Measurements from ENCODE around the gene LCN12.

The LCN12 gene

GRCh38 chr9:136957461-136957860 is 5.4 kb downstream of the LCN12 start:
- DNase-seq (ENCODE audit: extremely low read depth in 1 of 2, low read depth in 1 of 2): no peak

DNA sequence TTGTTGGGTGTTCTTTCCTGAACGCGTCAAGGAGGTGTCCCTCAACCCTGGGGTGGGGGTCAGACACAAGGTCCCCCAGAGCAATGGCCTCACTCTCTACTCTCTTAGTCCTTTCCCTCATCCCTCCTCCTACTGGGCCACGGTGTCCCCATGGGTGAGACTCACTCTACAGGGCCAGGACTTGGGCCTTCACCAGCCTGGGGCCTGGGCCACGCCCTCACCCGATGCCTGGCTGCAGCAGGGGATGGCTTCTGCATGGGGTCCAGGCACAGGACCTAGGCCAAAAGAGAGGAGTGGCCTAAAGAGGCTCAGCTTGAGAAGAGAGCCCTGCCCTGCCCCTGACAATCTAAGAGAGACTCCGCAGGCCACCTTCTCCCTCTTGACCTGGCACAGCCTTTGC is 5.8 kb downstream of the LCN12 start:
- no peak for DNase-seq (ENCODE audit: extremely low read depth in 1 of 2, low read depth in 1 of 2)

GRCh38 chr9:136958473-136958872 is 6.4 kb downstream of the LCN12 start:
- DNase-seq (ENCODE audit: extremely low read depth in 1 of 2, low read depth in 1 of 2): no peak

DNA sequence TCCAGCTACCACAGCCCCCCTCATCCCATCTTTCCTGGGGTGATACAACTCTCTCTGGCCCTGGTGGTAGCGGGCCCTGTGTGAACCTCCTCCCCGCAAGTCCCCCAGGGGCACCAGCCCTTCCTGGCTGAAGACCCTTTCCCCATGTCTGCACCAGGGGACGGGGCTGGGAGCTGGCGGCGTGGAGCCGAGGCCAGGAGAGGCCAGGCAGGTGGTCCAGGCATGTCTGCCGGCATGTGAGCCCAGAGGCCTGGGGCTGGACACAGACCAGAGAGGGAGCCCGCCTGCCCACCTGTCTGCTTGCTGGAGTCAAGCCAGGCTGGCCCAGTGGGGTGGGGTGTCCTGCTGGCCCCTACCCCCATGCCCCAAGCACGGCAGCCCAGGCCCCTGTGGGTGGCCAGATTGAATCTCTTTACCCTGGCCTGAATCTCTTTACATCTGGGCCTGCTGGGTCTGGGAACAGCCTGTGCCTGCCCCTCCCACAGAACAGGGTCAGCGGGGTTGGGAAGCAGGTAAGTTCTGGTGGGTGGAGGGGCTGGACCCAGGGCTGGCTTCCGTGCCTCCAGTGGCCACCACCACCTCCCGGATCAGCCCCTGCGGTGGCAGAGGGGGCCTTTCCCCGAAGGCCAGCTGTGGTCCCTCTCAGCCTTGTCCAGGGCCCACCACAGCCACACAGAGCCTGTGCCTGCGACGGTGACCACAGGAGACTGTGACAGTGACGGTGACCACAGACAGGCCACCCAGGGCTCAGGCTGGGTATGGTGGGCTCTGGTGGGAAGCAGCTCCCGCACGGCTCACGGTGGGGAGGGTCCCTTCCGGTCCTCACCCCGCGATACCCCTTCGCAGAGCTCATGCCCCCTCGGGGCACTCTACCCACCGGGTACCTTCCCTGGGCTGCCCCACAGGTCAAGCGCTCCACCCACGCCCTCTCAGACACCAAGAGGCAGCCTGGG is 7.1 kb downstream of the LCN12 start:
- DNase-seq (ENCODE audit: extremely low read depth in 1 of 2, low read depth in 1 of 2): no peak

DNA sequence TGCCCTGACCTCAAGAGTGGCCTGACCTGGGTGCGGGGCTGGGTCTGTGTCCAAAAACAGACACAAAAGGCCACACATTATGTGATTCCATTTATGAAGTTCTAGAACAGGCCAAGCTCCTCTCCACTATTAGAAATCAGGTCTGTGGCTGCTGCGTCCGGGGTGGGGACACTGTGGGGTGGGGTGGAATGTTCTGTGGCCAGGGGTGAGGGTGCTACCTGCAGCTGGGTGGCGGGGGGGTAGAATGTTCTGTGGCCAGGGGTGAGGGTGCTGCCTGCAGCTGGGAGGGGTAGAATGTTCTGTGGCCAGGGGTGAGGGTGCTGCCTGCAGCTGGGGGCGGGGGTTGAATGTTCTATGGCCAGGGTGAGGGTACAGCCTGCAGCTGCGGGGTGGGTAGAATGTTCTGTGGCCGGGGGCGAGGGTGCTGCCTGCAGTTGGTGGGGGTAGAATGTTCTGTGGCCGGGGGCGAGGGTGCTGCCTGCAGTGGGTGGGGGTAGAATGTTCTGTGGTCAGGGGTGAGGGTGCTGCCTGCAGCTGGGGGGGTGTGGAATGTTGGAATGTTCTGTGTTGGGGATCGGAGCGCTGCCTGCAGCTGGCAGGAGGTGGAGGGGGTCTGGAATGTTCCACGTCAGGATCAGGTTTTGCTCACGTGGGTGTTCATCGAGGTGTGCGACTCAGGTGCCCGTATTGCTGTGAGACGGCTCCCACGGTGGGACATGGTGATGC is 8.3 kb downstream of the LCN12 start:
- DNase-seq (ENCODE audit: extremely low read depth in 1 of 2, low read depth in 1 of 2): no peak

DNA sequence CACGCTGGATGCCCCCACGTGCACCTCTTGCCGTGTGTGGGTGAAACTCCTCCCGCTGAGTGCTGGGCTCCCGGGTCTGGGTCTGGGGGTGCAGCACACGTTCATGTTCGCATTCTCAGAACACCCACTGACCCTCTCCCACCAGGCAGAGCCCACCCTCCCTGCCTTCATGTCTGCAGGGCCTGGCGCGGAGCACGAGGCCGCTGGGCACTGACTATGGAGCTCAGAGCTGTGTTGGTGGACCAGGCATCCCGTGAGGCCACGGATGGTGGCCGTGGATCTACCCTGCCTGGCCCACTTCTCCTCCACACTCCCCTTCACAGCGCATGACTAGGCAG is 8.8 kb downstream of the LCN12 start:
- DNase-seq (ENCODE audit: extremely low read depth in 1 of 2, low read depth in 1 of 2): no peak

- no peak for DNase-seq (ENCODE audit: extremely low read depth in 1 of 2, low read depth in 1 of 2)
These were observed 9.4 kb downstream of the LCN12 start for GRCh38 chr9:136961279-136962065.

DNA sequence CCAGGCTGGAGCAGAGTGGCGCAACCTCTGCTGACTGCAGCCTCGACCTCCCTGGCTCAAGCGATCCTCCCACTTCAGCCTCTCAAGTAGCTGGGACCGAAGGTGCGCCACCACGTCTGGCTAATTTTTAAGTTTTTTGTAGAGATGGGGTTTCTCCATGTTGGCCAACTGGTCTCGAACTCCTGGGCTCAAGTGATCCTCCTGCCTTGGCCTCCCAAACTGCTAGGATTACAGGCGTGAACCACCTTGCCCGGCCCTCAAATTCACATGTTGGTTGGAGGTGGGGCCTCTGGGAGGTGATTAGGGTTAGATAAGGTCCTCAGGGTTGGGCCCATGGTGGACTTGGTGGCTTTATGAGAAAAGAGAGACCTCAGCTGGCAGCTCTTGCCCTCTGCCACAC is 10.1 kb downstream of the LCN12 start:
- no peak for DNase-seq (ENCODE audit: extremely low read depth in 1 of 2, low read depth in 1 of 2)

- no peak for DNase-seq (ENCODE audit: extremely low read depth in 1 of 2, low read depth in 1 of 2)
These were observed 10.7 kb downstream of the LCN12 start for GRCh38 chr9:136962701-136963248.

DNA sequence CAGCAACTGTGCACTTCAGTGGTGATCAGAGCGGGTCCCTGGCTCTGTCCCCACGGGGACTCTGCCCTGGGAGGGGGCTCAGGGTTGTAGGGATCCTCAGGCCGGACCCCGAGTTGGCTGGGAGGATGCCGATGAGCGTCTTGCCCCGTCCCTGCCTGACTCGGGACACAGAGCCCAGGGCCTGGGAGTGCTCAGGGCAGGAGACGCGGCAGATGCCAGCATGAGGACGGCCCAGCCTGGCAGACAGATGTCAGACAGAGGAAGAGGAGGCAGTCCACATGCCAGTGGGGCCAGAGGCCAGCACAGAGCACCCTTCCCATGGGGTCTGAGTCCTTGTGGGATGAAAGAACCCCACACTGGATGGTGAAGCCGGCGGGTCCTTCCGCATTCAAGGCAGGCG is 11.3 kb downstream of the LCN12 start:
- no peak for DNase-seq (ENCODE audit: extremely low read depth in 1 of 2, low read depth in 1 of 2)

DNA sequence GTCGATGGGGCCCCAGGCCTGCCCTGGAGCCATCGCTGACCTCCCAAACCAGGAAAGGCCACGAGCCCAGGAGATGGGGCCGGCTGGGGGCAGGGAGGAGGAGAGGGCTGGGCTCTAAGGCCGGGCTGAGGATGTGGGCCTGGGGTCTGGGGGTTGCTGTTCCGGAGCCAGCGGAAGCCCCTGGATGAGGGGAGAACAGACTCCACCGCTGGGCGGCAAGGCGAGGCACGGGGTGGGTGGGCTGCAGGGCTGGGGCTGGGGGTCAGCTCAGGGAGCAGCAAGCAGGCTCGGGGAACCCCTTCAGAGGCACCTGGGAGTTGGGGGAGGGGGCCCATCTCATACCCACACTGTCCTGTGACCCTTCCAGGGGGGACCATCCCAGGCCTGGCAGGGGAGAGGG is 11.7 kb downstream of the LCN12 start:
- no peak for DNase-seq (ENCODE audit: extremely low read depth in 1 of 2, low read depth in 1 of 2)

DNA sequence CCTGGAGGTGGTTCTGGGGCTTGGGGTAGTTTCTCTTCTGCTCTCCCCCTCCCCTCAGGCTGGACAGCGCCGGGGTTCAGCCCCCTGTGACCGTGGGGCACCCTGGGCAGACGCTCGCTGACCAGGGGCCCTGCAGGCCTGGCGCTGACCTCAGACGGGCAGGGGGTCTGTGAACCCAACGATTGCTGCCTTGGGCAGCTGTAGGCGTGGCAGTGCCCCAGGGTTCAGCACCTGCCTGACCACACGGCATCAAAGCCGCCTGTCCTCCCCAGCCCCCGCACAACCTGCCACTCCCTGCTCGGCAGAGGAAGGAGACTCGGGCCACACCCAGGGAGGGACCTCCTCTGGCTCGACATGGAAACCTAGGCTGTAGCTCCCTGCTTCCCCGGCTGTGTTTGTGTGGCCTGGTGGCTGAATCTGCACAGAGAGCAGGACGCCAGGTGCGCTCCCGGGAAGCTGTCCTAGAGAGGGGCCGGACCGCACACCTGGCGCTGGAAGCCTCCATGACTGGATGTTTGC is 12.2 kb downstream of the LCN12 start:
- DNase-seq (ENCODE audit: extremely low read depth in 1 of 2, low read depth in 1 of 2): no peak

GRCh38 chr9:136964833-136965422 is 12.9 kb downstream of the LCN12 start:
- no peak for DNase-seq (ENCODE audit: extremely low read depth in 1 of 2, low read depth in 1 of 2)

GRCh38 chr9:136965771-136966484 is 13.9 kb downstream of the LCN12 start:
- no peak for DNase-seq (ENCODE audit: extremely low read depth in 1 of 2, low read depth in 1 of 2)

DNA sequence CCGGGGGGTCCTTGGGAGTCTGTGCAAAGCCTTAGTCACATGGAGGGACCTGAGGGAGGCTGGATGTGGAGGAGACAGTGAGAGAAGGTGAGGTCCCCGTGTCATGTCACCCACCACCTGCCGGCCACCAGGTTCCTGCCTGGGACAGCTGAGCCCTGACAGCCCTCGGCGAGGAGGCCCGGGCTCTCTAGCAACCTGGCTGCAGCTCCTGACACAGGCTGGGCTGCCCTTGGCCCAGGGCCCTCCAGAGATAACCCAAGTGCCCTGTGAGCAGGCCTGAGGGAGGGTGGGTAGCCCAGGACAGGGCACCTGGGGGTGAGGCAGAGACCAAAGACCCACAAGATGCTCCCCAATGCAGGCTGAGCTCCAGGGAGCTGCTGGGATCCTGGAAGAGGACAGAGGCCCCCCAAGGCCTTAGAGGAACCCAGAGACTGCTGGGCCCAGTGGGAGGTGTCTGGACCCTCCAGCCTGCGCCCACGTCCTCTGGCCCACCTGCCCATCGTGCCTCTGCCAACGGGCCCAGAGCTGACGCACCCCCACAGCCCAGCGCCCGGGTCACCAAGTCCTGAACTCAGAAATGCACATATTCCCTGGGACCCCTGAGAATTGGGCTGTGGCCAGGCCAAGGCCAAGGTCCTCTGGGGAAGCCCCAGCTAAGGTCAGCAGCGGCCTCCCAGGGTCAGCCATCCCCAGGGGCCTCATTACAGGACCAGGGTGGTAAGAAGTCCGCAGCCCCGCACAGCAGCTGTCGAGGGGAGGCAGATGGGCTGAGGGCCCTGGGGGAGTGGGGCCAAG is 16.5 kb downstream of the LCN12 start:
- no peak for DNase-seq (ENCODE audit: extremely low read depth in 1 of 2, low read depth in 1 of 2)

DNA sequence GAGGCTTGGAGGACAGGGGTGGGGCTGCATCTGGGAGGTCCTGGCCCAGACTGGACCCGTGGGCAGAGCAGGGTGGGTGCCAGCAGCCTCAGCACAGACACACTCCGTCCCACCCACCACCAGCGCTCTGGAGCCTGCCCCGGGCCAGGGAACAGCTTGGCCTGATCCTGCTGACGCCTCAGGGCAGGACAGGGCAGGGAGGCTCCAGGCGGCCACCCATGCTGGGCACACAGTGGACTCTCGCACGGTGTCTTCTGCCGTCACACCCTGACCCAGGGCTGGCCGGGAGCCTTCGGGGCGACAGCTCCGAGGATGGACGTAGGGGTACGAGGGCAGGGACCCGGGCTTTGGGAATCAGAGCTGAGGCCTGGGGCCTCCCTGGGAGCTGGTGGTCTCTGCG is 17.1 kb downstream of the LCN12 start:
- DNase-seq (ENCODE audit: extremely low read depth in 1 of 2, low read depth in 1 of 2): no peak

- no peak for DNase-seq (ENCODE audit: extremely low read depth in 1 of 2, low read depth in 1 of 2)
These were observed 17.7 kb downstream of the LCN12 start for GRCh38 chr9:136969774-136970173.

GRCh38 chr9:136970361-136970760 is 18.3 kb downstream of the LCN12 start:
- no peak for DNase-seq (ENCODE audit: extremely low read depth in 1 of 2, low read depth in 1 of 2)

GRCh38 chr9:136971746-136972145 is 19.7 kb downstream of the LCN12 start:
- no peak for DNase-seq (ENCODE audit: extremely low read depth in 1 of 2, low read depth in 1 of 2)

Data from stimulated activated CD8-positive, alpha-beta memory T cell treated with anti-CD3 and anti-CD28 coated beads, Interleukin-7, amount 100 ng/mL, for 48 hours (primary cell).